GM18868 (cell line): Measurements from ENCODE around the gene RACK1.

Experiments
- ATAC-seq: cut with Tn5 transposase; IDR thresholded peaks from one replicate; pipeline ENCODE4 v1.9.1; 2021; ENCODE audit warnings: mild to moderate bottlenecking, moderate library complexity; ENCODE audit not compliant: unreplicated experiment

The RACK1 gene

DNA sequence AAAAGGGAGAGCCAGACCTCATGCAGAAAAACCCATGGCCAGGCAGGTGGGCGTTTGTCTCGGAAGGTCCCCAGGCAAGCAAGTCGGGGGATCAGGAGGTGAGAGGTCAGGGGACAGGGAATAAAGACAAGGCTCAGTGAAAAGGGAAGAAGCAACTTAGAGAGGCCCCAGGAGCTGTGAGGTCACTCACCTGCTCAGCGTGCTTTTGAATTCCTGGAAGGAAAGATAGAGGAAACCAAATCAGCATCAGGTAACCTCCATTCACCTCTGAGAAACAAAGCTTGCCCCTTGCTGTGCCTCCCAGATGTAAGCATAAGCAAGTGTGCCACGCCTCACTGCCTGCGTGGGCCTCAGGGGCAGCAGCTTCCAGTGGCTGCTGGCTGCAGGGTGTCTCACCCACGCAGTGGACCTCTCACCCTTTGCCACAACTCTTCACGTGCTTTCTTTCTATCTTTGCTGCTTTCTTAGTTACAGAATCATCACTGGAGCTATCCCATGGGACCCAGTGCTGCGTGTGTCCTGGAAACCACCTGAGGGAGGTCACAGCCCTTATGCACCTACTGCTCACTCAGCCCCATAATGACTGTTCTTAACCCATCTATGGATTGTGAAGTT is 44.7 kb downstream of the RACK1 start:
- peak; percentile 78 for ATAC-seq

DNA sequence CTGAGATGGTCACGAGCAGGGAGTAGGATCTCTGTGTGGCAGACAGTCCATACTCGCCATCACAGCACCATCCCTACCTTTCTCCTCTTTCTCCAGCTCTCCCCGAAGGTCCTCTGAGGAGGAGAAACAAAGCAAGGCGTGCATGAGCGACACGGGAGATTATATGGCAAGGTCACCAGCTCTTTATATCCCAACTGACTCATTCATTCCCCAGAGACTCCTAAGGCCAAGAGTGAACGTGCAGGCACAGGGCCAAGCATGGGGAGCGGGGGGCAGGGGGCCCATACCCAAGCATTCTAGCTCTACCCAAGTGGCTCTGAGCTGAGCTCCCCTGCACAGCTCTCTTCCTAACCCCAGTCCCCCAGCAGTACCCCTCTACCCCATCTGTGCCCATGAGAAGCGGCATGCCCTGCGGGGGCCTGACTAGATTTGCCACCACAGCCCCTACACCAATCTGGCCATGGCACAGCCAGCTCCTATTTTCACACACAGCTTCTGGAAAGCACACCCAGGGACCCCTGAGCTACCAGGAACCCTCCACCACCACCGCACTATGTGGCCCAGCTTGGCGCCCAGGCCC is 45.5 kb downstream of the RACK1 start:
- ATAC-seq: no peak

DNA sequence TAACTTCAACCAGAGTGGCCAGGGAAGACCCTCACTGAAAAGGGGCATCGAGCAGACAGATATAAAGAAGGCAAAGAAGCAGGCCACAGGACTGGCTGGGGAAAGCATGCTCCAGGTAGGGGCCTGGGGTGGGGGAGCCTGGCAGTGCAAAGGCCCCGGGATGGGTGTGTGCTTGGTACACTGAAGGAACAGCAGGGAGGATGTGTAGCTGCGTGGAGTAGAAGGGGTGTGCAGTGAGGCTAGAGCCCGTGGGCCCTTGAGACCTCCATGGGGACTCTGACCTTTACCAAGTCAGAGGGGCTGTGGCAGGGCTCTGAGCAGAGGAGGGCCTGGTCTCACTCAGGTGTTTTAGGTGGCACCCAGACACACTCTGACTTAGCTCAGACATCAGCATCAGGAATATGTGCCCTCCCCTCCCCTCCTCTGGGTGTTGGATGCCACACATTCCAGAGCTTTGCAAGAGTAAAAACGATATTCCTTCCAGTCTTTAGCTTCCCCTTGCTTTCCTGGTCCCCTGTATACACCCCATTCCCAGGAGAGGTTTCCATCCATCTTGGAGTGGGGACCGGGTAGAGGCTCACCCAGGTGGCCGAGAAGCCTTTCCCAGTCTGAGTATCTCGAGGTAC is 46.3 kb downstream of the RACK1 start:
- ATAC-seq: no peak

DNA sequence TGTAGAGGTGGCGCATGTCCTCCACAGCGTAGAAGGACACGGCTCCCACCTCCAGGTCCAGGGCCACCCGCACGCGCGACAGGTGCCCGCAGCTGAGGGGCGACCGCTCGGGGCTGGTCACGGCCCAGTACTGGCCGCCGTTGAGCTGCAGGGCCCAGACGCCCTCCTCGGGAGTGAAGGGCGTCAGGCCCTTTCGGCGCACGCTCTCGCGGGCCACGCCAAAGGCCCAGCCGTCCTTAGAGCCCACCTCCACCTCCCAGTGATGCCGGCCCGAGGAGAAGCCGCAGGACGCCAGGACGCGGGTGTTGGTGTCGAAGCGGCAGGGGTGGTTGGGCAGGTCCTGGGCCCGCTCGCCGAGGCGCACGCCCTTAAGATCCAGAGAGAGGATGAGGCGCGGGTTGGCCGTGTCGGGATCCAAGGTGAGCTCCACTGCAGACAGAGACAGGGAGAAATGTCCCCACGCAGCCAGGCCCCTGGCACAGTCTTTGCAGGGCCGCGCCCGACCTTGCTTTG is 48.4 kb downstream of the RACK1 start:
- no peak for ATAC-seq

DNA sequence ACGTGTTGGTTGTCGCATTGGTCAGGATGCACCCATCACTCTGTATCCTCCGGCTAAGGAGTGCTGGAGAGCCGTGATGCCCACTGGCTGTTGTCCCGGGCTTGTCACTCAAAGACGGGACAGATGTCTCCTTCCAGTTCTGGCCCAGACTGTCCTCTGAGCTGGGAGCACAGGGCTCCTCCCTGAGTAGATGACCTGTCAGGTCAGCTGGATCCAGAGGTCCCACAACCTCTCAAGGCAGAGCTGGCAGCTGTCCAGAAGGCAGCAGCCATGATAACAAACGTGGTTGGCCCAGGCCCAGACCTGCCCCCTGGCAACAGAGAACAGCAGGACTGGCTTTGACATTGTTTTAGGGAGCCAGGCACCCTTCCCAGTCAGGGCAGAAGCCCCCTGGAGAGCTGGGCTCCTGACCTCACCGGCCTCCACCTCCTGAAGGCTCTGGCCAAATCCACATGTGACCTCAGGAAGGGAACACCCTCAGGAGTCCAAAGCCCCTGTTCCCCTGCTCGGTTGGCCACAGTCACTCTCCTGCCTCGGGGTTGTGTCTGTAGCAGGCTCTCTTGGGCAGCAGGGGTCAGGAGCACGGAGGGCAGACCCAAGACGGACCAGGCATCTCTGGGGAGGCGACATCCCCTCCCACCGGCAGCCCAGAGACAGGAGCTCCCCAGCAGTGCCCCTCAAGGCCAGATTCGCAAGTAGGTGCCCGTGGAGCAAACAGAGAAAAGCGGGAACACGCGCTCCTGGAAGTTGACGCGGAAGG is 49.0 kb downstream of the RACK1 start:
- no peak for ATAC-seq

DNA sequence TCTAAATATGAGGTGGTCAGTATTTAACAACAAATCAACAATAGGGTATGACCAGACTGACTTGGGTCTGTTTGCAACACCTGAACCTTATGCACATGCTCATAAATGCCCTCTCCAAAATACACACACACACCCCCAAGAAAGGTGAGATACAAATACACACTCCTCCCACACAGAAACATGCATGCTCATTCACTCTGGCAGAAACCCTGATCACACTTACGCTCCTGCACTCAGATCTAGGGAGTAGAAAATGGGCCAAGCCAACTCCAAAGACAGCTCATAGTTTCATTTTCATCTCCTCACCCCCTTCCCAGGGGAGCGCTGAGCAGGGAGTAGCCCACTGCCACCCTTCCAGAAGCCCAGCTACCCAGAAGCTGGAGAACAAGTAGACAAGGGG is 50.0 kb downstream of the RACK1 start:
- ATAC-seq: no peak

DNA sequence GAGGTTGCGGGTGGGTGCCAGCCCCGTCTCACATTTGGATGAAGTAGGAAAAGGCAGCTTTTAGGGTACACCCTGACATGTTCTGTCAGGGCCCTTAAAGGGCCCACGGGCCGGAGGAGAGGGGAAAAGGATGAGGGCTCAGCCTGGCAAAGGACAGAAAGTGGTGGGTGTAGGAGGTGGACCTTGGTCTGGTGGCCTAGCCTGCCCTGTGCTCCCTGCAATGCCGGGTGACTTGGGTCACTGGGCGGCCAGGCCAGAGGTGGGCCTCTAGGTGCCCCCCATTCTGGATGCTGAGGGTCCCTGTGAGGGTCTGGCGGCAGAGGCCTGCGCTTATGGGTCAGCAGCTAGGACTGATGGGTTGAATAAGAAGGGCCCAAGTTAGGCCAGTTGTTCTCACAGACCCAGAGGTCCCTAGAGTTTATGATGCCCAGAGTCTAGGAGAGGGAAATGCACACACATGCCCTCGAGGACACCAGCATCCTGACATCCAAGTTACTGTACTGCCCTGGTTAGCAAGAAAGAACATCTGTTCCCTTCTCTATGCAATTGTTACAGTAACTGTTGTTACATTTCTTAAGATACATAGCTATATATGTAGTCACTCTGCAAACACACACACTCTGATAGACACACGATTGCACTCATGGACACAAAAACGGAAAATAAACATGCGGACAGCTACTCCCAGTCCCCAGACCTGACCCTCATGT is 51.2 kb downstream of the RACK1 start:
- no peak for ATAC-seq

DNA sequence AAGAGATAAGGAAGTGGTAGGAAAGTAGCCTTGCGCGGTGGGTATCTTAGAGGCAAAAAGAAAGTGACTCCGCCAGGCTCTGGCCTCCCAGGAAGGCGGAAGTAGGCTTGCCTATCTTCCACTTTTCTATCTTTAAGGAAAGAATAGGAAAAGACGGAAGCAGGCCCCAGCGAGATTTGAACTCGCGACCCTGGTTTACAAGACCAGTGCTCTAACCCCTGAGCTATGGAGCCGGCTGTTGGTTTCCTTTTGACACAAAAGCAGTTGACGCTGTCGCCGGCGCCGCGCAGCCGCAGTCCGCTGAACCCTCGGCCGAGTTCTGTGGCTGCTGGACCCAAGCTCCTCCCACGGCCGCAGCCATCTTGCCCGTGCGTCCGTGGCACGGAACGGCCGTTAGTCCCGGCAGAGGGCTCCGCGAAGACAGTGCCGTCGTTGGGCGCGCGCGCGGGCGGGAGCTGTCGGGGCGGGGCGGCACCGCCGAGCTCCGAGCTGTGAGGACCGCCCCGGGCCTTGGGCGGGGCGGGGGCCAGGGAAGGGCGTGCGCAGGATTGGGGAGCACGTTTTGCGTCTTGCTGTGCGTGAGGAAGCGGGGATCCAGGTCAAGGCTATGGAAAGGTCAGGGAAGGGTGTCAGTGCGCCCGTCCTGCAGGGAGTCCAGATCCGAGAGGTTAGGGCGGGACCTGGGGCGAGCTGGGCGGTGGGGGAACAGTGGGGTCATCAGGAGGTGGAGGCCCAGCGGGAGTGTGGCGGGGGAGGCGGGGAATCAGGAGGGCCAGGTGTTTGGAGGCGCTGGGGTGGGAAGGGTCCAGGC is 52.0 kb downstream of the RACK1 start:
- ATAC-seq: peak; percentile 67

DNA sequence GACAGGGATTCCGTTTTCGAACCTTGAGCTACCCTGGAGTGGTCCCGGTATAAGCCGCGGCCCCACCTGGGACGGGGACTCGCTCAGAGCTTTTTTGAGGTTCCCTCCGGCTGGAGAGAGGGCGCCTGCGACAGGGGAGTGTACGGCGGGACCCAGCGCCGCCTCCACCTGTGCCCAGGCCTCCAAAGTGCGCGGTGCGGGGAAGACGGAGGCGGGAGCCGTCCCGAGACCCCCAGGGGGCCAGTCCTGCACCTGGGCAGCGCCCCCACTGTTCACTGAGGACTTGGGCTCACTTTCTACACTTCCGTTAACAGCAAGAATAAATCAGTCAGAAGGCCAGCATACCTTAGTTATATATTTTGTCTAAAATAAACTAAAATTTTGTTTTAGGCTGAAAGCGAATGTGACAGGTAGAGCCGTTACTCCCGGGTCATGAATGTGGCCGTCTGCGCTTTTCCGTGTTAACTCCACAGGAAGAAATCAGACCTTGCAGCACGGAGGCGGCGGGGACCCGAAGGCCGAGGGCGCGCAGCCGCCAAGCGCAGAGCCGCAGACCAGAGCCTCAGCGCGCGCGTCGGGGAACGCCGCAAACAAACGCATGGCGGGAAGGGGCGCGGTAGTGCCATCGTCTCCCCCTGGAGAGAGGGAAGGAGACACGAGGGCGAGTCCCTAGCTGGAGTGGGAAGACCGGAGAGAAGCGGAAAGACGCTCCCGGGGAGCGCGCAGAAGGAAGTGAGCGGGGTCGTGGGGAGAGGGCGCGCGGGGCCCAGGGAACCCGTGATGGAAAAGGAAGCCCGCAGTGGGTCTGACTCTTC is 52.8 kb downstream of the RACK1 start:
- ATAC-seq: peak; percentile 6

DNA sequence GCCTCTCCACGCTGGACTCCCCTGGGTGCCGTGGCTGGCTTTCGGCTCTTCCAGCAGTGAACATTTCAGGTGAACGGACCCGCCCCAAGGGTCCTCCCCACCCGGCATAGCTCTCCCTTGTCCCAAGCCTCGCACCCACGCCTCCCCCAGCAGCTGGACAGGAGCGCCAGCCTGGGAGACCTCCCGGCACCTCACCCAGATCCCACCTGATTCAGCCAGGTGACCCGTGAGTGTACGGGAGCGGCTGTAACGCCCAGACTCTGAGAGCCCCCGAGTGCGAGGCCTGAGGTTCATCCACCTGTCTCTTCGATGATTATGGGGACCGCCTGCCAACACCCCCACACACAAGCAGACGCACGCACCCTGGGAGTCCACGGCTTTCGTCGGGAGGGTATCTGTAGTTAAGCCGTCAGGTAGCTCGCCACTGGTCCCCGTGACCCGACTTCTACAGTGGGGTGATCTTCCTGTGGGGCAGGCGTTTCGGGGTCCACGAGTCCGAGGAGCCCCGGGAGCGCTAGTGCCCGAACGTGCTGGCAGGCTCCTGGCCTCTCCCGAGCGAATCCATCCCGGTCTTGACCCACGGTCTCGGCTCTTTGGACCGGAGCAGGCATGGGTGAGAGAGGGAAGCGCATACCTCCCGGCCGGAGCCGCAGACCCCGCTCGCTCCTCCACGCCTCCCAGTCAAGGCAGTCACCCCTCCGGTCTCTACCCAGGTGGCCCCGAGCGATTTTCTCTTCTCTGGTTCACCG is 53.6 kb downstream of the RACK1 start:
- ATAC-seq: no peak

DNA sequence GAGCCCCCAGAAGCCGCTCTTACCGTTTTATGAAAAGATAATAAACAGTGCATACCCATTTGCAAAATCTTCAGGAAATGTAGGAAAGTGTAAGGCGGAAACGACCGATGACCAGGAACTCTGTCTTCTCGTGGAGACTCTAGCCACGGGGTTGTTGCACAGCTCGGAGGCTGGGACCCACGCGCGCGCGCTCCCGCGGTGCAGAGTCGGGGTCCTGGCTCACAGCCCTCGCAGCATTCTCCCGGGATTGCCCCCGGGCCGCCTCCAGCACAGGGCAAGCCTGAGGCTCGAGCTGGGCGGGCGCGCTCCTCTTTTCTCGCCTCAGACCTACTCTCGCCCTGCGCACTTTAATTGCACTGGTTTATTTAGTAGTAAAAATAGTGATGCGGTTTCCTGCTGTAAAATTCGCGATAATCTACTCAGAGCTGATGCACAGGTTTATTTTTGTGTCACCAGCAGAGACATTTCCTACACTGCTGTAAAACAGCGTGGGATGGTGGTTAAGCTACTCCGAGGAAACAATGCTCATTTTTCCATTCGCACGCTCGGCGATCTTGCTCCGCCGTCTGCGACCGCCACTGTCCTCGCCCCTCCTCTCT is 54.2 kb downstream of the RACK1 start:
- no peak for ATAC-seq

DNA sequence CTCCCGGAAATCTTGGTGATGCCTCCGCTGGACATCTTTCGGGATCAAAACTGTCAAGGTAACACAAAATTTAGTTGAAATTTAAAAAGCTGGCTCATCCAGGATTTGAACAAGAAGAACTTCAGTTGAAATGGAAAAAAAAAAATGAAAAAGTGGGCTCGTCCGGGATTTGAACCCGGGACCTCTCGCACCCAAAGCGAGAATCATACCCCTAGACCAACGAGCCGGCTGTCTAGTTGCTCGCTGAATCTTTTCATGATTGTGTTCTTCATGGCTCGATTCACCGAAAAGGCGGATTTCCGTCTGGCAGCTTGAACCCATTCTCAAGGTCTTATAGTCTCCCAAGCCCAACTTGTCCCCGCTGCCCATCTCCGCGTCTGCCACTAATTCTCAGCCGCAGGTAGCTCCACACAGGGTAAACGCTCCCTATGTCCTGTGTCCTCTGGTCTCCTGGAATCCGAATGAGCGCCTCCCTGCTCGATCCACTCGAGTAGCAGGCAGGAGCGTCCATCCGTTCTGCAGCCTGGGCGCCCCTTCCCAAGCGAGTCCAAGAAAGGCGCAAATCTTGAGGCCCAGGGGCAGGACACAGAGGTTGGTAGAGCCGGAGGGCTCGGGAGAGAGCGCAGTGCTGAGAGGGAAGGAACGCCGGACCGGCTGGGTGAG is 54.9 kb downstream of the RACK1 start:
- no peak for ATAC-seq

DNA sequence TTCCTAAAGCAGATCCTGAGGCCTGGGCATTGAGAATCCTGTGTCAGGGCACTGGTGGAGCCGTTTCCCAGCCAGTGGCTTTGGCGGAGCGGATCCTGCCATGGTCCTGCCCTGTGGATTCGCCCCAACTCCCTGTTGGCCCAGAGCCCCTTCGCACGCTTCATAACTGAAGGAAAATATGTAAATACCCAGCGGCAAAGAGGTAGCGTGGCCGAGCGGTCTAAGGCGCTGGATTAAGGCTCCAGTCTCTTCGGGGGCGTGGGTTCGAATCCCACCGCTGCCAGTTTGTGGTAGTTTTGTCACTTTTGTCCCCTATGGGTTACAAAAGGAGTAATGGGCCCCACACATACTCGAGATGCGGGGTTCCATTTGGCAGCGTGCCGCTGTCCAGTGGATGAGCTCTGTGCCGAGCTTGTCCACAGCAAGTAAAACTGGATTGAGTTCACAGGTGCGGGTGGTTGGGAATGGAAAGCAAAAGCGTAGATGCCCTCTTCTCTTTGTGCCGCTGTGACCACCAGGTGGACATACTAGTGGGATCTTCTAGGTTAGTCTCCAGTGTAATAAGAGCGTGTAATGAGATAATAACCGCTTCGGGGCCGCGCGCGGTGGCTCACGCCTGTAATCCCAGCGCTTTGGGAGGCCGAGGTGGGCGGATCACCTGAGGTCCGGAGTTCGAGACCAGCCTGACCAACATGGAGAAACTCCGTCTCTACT is 56.0 kb downstream of the RACK1 start:
- ATAC-seq: no peak

DNA sequence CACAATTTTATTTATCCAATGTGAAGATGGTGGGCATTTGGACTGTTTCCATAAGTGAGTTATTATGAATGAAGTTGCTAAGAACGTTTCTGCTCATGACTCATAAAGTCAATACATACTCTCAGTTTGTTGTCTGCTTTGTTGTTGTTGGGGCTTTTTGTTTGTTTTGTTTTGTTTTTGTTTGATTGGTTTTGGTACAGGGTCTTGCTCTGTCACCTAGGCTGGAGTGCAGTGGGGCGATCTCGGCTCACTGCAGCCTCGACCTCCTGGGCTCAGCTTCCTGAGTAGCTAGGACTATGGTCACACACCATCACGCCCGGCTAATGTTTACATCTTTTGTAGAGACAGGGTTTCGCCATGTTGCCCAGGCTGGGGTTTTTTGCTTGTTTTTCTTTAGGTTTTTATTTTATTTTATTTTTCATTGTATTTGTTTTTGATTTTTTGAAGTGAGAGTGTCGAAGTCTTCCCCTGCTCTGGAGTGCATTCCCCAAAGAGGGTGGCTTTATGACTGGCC is 56.7 kb downstream of the RACK1 start:
- ATAC-seq: no peak
